Pancreas (tissue), 10 donors: Measurements from ENCODE around the gene ACKR2. TPM values are rescaled to one million over a fixed set of nuclear protein-coding genes. Genes with fewer than 3 reads are reported as not detected.

Experiments
- ATAC-seq, 4 donors: fragments of 200-7000 bp; cut with Tn5 transposase; one replicate each; pipeline versions ENCODE4 v1.8.0 to v1.9.1; 2020; ENCODE audit warnings: mild to moderate bottlenecking in 4 of 4, moderate library complexity in 4 of 4
- DNase-seq, 6 donors: peaks; one replicate each; pipeline ENCODE4 v3.0.0-alpha.2; 2020
- FAIRE-seq: peaks from 2 replicates; lab custom pipeline; 2012; peaks lifted over from hg19 to GRCh38; lab: Jason Lieb, UNC
- H3K27ac ChIP-seq, 4 donors: fragments of 200-600 bp; sonication (generic); 1 replicate in 3 of 4; 2 replicates in 1 of 4; pipeline versions ENCODE4 v1.5.0 to v1.8.0; 2020
- H3K27me3 ChIP-seq, 4 donors: fragments of 200-600 bp; one replicate each; pipeline ENCODE4 v1.8.0; 2021
- H3K36me3 ChIP-seq, 3 donors: fragments of 200-600 bp; sonication (generic) in 1 of 3; one replicate each; pipeline versions ENCODE4 v1.5.0 to v1.8.0; 2020 to 2021
- H3K4me1 ChIP-seq, 3 donors: fragments of 200-600 bp; one replicate each; pipeline ENCODE4 v1.8.0; 2021
- H3K4me3 ChIP-seq, 4 donors: fragments of 200-600 bp; sonication (generic) in 2 of 4; one replicate each; pipeline versions ENCODE4 v1.5.0 to v1.8.0; 2020 to 2021
- H3K9me3 ChIP-seq, 4 donors: fragments of 200-600 bp; one replicate each; pipeline ENCODE4 v1.8.0; 2021
- WGBS, 2 donors: extraction: QIAGEN DNeasy Blood & Tissue Kit; methylation state at CpG; one replicate each; pipeline ENCODE4 v1.1.7; 2013; 5-methylcytosine and 5-hydroxymethylcytosine counted together
- intact Hi-C, 3 donors: fragments of 100-400 bp; cut with DNase I; formaldehyde crosslinking; loops; one replicate each; pipeline versions ENCODE4 v1.11.1 to v1.14.2; 2022
- polyA plus RNA-seq, 2 donors: library from polyadenylated mRNA; stranded (reverse); fragments of 200-250 nt; gene quantifications; one replicate each; pipeline ENCODE4 v1.2.3, GENCODE V29; 2013
- total RNA-seq, 6 donors: library from RNA; stranded (reverse); fragmentation: NEBNext Ultra II Directional in 4 of 6; extraction: Animal tissue kit (Norgen Biotek cat#: 25700) in 4 of 6; gene quantifications; one replicate each; pipeline versions ENCODE4 v1.2.1 to v1.2.4, GENCODE V29; 2021 to 2023
- TF ChIP-seq, protein P1 (sequence below), 4 donors: fragments of 200-600 bp; sonication (generic) in 3 of 4; IDR thresholded peaks; one replicate each; pipeline versions ENCODE4 v1.5.0 to v1.8.0; 2021; ENCODE audit warnings: antibody characterized with exemption in 4 of 4
- donor health status: healthy with polysubstance abuse.
- donor health status: DM: no; HTN: no; CAD: no; lungs with moderate emphysema.
- donor health status: DM: no; HTN: no; CAD: no.
- donor health status: control.
- donor health status: control.
- donor health status: Bipolar disorder and iron deficiency.
- donor health status: DM: yes; HTN: yes; CAD: no.
- donor health status: DM: no; HTN: no; CAD: no.
- donor health status: DM: no; HTN: no; CAD: no.
- donor health status: DM: yes; HTN: yes; CAD: no.

Gene ACKR2
- total and polyA plus RNA-seq, 8 donors = 0.09 to 1.7 (median 0.84) TPM

DNA sequence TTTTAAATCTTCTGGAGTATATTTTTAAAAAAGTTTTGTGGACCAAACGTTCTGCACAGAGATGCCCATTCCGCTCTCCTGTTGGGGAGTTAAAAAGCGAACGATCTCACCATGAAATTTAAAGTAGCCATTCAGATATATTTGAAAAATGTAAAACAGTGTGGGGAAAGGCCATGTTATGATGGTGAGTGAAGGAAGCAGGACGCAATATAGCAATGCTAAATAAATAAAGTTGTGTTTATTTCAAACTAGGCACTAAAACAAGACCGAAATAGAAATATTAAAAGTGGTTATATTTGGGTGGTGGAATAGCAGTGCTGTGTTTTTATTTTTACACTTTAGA lies 35.9 kb upstream of the ACKR2 start:
- Histone ChIP-seq H3K36me3 (no peaks in the 10 kb centered on the region), H3K27ac (peak overlapping the region in 3 of 4 donors; percentile 1 to 70 (median 62)), H3K27me3 (no peaks in the 10 kb centered on the region), H3K4me3 (peak overlapping the region; percentile 21 to 51 (median 33)), H3K9me3 (no peaks in the 10 kb centered on the region), H3K4me1 (no peaks in the 10 kb centered on the region)
- DNase-seq (no peak), FAIRE-seq (no peak), ATAC-seq (peak in 1 of 4 donors; percentile 25)
- WGBS, 2 donors = 8 to 9% methylated on average over 6 of the region's 6 CpGs
- intact Hi-C loops = loop anchor here in 1 of 3 donors (10.0 kb wide), 1 partner anchor 111 kb away; no protein-coding TSS in a partner anchor
- TF ChIP-seq, protein P1, sequence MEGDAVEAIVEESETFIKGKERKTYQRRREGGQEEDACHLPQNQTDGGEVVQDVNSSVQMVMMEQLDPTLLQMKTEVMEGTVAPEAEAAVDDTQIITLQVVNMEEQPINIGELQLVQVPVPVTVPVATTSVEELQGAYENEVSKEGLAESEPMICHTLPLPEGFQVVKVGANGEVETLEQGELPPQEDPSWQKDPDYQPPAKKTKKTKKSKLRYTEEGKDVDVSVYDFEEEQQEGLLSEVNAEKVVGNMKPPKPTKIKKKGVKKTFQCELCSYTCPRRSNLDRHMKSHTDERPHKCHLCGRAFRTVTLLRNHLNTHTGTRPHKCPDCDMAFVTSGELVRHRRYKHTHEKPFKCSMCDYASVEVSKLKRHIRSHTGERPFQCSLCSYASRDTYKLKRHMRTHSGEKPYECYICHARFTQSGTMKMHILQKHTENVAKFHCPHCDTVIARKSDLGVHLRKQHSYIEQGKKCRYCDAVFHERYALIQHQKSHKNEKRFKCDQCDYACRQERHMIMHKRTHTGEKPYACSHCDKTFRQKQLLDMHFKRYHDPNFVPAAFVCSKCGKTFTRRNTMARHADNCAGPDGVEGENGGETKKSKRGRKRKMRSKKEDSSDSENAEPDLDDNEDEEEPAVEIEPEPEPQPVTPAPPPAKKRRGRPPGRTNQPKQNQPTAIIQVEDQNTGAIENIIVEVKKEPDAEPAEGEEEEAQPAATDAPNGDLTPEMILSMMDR (IDR thresholded peaks at IDR 0.05) = no peak

DNA sequence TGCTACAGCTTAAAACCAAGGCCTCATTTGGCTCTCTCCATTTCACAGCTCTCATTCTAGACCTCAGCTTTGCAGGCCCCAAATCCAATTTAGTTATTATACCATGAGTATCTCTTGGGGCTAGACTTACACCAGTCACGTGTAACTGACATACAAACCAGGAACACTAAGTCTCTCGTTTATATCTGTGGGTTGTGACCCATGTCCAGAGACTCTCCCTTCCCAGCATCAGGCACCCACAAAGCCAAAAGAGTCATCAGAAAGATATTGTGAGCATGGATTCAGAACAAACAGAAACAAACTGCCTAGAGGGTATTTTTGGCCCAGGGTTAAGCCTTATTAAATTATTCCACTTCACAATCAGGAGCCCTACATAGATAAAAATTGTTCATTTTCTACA lies 30.6 kb upstream of the ACKR2 start:
- TF ChIP-seq, protein P1 (IDR thresholded peaks at IDR 0.05) = no peak
- H3K4me1 ChIP-seq = no peaks in the 10 kb centered on the region
- no peaks in the 10 kb centered on the region for H3K27me3 ChIP-seq
- H3K27ac ChIP-seq = peak overlapping the region in 1 of 4 donors; percentile 1
- WGBS, 2 donors = 82% methylated on average over 2 of the region's 2 CpGs
- no peak overlapping the region for H3K4me3 ChIP-seq
- no peak for FAIRE-seq
- intact Hi-C loops = loop anchor here in 1 of 3 donors (10.0 kb wide), 1 partner anchor 106 kb away; no protein-coding TSS in a partner anchor
- no peaks in the 10 kb centered on the region for H3K9me3 ChIP-seq
- DNase-seq = no peak
- peak in 1 of 4 donors; percentile 40 for ATAC-seq
- H3K36me3 ChIP-seq = no peaks in the 10 kb centered on the region

DNA sequence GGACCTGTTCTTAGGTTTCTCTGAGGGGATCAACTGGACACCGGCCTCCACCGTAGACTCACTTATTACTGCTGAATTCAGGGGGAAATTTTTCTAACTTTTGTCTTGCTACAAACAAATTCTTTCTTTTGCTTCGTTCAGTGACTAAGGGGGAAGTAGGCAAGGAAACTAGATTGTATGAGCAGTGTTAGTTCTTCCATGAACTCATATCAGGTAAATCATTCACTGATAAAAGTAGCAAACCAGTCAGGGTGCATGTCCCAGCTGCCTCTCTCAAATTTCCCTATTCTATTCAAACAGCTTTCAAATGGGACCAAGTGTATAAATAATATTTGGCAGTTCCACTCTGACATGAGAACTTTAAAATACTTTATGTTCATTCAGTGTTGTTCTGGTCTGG lies 28.8 kb upstream of the ACKR2 start:
- ATAC-seq = peak; percentile 55 to 79 (median 71)
- peak overlapping the region in 3 of 4 donors; percentile 17 to 64 (median 18) for H3K27ac ChIP-seq
- no peak overlapping the region for H3K4me3 ChIP-seq
- 43 to 56% methylated on average over 3 of the region's 3 CpGs for WGBS, 2 donors
- no peaks in the 10 kb centered on the region for H3K9me3 ChIP-seq
- FAIRE-seq = no peak
- intact Hi-C loops = loop anchor here in 2 of 3 donors (5.0 kb wide), 2 partner anchors 52 to 62 kb away; no protein-coding TSS in a partner anchor
- TF ChIP-seq, protein P1 (IDR thresholded peaks at IDR 0.05) = no peak
- DNase-seq = no peak
- H3K36me3 ChIP-seq = no peaks in the 10 kb centered on the region
- H3K27me3 ChIP-seq = no peaks in the 10 kb centered on the region
- H3K4me1 ChIP-seq = no peaks in the 10 kb centered on the region

DNA sequence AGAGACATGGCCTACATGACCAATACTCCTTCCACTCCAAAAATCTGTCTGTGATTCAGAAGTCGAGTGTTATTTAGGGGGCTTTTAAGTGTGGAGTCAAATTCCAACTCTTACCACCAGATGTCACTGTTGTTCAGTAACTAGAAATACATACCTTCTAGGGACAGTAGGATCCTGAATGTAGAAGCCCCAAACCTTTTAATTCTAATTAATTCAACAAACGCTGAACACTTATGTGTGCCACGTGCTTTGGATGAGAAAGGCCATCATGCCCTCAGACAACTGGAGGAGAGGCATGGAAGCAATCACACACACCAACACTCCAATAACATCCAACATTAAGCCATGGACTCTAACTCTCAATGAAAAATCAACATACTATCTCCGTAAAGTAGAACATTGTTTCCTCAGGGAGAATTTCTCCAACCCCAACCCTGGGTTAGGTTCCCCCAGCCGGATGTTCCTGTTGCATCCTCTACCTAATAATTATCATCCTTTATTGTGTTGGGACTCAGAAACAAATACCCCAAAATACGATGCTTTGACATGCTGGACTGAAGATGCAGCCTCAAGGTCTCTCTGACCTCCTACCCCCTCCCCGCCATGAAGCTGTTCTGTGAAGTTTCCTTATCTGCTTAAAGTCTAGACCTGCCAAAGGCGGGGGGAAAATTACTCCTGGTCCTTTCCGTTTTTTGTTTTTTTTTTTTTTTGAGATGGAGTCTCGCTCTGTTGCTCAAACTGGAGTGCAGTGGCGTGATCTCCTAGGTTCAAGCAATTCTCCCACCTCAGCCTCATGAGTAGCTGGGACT lies 28.1 kb upstream of the ACKR2 start:
- Histone ChIP-seq H3K27ac (peak overlapping the region in 2 of 4 donors; percentile 17 to 64), H3K4me1 (no peaks in the 10 kb centered on the region), H3K36me3 (no peaks in the 10 kb centered on the region), H3K27me3 (no peaks in the 10 kb centered on the region), H3K4me3 (no peak overlapping the region), H3K9me3 (no peaks in the 10 kb centered on the region)
- intact Hi-C loops = loop anchor here in 2 of 3 donors (5.0 kb wide), 2 partner anchors 51 to 61 kb away; no protein-coding TSS in a partner anchor
- TF ChIP-seq, protein P1 (IDR thresholded peaks at IDR 0.05) = peak; percentile 66 to 77 (median 70)
- 54 to 56% methylated on average over 11 of the region's 11 CpGs for WGBS, 2 donors
- DNase-seq (no peak), ATAC-seq (peak; percentile 67 to 85 (median 81)), FAIRE-seq (peak; percentile 41)
